Activated CD4-positive, alpha-beta T cell treated with anti-CD3 and anti-CD28 coated beads, Interleukin-2, amount 50 U/mL, for 24 hours (primary cell): ENCODE data around the gene QSOX1.

Experiments
- DNase-seq, 2 donors: peaks; one replicate each; pipeline ENCODE4 v3.0.0-alpha.2; 2020; ENCODE audit warnings: low read depth in 1 of 2, low spot score in 1 of 2

Gene QSOX1

DNA sequence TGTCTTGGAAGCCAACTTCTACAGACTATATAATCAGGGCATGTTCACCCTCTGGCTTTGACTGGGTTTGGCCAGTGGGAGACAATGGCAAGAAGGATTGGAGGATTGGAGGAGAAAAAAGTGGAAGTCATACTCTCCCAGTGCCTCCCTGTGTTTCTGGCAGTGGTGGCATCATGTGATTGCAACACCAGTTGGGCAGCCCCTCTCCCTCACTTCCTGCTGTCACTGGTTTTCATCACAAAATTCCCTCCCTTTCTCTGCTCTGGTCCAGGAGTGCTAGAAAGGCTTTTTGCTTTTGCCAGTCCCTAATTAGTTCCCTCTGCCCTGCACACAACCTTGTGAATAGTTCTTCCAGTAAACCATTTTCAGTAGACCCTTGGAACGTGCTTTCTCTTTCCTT is 3.7 kb upstream of the QSOX1 start:
- DNase-seq = no peak

DNA sequence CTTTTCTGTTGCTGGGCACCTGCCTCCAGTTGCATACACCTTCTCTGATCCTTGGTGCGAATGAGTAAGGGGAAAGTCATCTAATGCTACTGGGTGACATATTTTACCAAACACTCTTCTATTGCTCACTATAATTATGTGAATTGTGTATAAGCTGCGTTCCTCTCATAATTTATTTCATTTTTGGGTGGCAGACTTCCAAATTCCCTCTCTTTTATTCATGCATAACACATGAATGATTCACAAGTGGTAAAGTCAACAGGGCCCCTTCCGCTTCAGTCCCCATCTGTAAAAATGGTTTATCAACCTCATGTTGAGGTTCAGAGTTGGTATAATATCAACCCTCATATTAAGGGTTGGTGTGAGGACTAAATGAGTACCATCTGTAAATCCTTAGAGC is 3.2 kb upstream of the QSOX1 start:
- no peak for DNase-seq

- no peak for DNase-seq
These were observed 2.1 kb upstream of the QSOX1 start for GRCh38 chr1:180152588-180152987.

GRCh38 chr1:180153032-180153431 is 1.6 kb upstream of the QSOX1 start:
- no peak for DNase-seq

DNA sequence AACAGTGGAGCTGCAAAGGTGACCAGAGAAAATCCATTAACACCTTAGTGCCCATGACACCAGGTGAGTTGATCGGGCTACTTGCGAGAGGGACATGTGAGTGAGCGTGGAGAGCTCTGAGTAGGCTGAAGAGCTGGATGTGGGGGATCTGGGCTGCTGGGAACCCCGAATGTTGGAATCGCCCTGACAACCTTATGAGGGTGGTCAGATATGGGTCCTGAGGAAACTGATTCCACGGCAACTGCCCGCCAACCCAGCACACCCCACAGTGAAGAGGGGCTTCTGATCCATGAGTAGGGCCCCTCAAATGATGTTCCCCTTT is 705 bp upstream of the QSOX1 start:
- no peak for DNase-seq

- no peak for DNase-seq
These were observed 563 bp downstream of the QSOX1 start for GRCh38 chr1:180155182-180155682.

DNA sequence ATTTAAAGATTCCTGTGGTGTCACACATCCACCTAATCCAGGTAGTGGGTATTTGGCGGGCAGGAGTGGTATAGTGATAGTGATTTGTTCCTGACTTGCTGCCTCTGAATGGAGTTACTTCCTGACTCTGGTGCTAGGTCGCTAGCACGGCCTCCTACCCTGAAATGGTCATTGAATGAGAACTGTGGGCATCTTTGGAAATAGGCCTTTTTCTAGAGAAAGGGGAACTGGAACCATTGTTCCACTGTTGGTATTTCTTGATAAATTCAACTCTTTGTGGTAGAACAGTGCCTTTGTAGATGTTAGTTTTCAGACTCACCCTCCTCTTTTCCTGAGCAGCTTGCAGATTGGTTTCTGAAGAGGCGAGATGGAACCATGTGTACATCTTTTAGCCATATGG is 1.5 kb downstream of the QSOX1 start:
- DNase-seq = no peak

- DNase-seq = no peak
These were observed 2.0 kb downstream of the QSOX1 start for GRCh38 chr1:180156631-180157091.

- no peak for DNase-seq
These were observed 2.4 kb downstream of the QSOX1 start for GRCh38 chr1:180157108-180157507.

GRCh38 chr1:180157576-180158057 is 2.9 kb downstream of the QSOX1 start:
- no peak for DNase-seq

- DNase-seq = no peak
These were observed 3.8 kb downstream of the QSOX1 start for GRCh38 chr1:180158149-180159147.

DNA sequence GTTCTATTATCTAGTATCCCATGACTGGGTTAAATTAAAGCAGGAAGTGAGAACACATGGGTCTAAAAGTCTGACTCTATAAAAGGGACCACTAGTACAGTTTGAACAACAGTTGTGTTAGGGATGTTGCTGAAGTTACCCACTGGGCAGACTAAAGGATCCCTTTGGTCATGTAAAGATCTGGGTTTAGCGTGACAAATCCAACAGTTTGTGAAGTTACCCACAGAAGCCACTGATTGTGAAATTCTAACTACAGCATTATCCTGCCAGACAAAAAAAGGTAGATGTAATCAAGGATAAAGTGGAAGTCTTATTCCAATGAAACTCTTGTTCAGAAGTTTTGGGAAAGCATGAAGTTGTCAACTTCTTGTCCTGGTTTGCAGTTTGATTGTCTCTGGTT is 5.7 kb downstream of the QSOX1 start:
- no peak for DNase-seq

GRCh38 chr1:180163041-180163440 is 8.4 kb downstream of the QSOX1 start:
- DNase-seq = no peak

DNA sequence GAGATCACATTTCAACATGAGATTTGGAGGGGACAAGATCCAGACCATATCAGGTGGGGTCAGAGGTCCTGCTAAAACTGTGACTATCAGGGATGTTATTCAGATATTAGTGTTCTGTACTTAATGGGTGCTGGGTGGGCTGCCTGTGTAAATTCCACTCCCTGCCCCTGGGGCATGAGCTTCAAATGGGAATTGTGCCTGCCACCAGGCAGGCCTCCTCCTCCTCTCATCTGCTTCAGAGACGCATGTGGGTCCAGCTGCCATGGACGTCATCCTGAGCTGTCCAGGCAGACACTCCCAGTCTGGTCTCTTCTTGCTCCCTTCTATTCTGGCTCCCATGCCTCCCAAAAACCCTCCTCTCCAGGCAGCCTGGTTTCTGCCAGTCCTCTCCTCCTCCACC is 10.4 kb downstream of the QSOX1 start:
- DNase-seq = no peak

GRCh38 chr1:180165509-180166435 is 11.1 kb downstream of the QSOX1 start:
- no peak for DNase-seq

DNA sequence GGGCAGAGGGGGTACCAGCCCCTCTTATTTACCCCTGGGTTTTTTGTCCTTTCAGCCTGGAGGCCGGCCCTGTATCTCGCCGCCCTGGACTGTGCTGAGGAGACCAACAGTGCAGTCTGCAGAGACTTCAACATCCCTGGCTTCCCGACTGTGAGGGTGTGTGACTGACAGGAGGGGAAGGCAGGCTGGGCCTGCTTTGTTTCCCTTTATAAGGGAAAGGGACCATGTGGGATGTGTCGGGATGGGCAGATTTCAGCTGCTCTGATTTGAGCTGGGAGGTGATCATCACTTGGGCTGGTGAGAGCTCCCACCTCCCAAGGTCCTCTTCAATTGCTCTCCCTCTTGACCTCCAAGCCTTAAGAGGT is 11.7 kb downstream of the QSOX1 start:
- DNase-seq = no peak

DNA sequence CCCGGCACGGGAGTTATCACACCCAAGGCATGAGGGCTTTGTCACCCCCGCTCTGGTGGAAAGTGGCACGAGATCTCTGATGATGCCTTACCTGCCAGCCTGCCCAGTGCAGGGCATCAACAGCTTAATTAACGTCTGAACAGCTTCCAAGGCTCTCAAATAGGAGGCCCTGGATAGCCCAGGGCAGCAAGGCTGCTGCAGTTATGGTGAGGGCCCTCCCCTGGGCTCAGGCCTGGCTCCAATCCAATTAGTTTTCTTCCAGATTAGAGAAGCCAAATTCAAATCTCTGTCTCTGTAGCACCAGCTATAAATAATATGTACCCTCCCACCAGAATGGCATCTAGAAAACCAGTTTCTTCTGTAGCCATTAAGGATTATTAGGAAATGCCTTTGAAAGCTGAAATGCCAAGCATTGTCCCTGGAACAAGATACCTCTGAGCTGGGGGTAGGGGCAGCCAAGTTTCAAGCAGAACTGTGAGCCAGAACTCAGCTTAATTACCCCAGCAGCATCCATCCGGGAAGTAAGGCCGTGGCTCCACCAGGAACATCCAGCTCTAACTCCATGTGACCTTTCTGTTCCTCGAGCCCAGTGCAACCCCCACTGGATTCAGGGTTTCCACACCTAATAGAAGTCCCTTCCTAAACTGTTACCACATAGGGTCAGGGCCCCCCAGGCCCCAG is 12.5 kb downstream of the QSOX1 start:
- no peak for DNase-seq

- no peak for DNase-seq
These were observed 13.2 kb downstream of the QSOX1 start for GRCh38 chr1:180167721-180168467.

GRCh38 chr1:180168786-180169639 is 14.3 kb downstream of the QSOX1 start:
- DNase-seq = no peak
